PFSK-1 (cell line): ENCODE results near the gene IPCEF1.

Experiments
- POLR2AphosphoS5 ChIP-seq: IDR thresholded peaks from 2 replicates; pipeline ENCODE4 v1.6.1; 2012; ENCODE audit warnings: low read depth, mild to moderate bottlenecking, control low read depth, low read length, moderate library complexity
- REST ChIP-seq, 2 experiments: IDR thresholded peaks; 2 replicates each; pipeline versions ENCODE4 v1.6.1 to v1.8.0; 2011 to 2012; ENCODE audit warnings: low read depth in 2 of 2, low read length in 2 of 2, control low read depth in 1 of 2, inconsistent platforms in 1 of 2, mild to moderate bottlenecking in 1 of 2, moderate library complexity in 1 of 2; ENCODE audit not compliant: insufficient read depth in 1 of 2

DNA sequence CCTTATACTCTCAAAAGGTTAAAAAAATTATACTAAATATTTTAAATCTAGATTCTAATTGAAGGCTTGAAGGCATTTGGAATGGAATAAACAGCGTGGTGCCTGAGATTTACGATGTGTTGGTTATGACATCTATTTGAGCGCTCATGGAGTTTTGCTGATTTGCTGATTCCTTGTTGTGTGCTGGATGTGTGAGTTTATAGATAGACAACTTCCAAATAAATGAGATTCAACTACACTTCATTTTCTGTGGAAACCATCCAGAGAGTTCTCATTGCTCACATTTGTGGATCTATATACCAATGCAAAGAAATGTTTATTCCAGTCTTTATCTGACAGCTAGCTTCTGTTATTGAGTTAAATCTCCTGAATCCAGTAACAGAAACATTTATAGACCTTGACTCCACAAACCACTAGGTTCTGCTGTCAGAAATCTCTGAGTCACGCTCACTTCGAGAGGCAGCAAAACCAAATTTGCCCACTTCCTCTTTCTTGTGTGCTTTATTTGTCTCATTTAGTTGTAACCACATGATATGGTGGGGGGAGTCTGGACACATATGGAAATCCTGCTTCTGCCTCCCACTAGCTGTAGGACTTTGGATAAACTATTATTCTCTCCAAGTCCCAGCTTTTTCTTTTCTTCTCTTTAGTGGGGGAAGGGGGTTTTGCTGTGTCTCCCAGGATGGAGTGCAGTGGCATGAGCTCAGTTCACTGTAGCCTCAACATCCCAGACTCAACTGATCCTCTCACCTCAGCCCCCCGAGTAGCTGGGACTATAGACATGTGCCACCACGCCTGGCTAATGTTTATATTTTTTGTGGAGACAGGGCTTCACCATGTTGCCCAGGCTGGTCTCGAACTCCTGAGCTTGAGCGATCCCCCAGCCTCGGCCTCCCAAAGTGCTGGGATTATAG lies 54.5 kb downstream of the IPCEF1 start:
- TF ChIP-seq REST (IDR thresholded peaks at IDR 0.05; ENCODE audit: insufficient read depth in 1 of 2, low read depth in 2 of 2, low read length in 2 of 2) = no peak
- TF ChIP-seq POLR2AphosphoS5 = no peak
